ENCODE results near the gene ELMO1. TPM values are rescaled to one million over a fixed set of nuclear protein-coding genes. Genes with fewer than 3 reads are reported as not detected.

ELMO1 gene
- total and polyA plus RNA-seq, 2 experiments from 2014 or later, result 6.5 to 24.9 TPM

GRCh38 chr7:37359180-37359579 is 89.5 kb downstream of the ELMO1 start:
- no peak overlapping the region for H3K4me3 Mint-ChIP-seq

DNA sequence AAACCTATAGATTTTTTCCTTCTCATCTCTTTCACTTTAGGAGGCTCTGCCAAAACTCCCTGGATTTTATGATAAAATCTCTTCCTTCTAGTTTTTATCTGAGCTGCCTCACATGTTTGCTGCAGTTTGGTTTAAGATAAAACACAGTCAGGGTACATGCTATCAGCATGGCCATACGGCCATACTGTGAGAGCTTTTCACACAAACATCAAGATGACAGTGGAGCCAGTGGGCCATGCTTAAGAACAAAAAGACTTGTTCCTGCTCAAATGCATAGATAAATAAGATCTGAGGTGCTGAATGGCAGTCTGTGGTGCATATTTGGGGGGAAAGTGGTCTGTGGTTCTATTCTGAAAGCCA is 91.0 kb downstream of the ELMO1 start:
- Mint-ChIP-seq H3K4me3 (no peak overlapping the region), H3K4me1 (peaks cover 28% of the 10 kb centered on the region)
- no peak for TF ChIP-seq STAT1 (IDR thresholded peaks at IDR 0.05; ENCODE audit: unreplicated experiment)
- TF ChIP-seq POLR2AphosphoS5 (IDR thresholded peaks at IDR 0.05; ENCODE audit: low read depth), result no peak
- TF ChIP-seq, protein P1, sequence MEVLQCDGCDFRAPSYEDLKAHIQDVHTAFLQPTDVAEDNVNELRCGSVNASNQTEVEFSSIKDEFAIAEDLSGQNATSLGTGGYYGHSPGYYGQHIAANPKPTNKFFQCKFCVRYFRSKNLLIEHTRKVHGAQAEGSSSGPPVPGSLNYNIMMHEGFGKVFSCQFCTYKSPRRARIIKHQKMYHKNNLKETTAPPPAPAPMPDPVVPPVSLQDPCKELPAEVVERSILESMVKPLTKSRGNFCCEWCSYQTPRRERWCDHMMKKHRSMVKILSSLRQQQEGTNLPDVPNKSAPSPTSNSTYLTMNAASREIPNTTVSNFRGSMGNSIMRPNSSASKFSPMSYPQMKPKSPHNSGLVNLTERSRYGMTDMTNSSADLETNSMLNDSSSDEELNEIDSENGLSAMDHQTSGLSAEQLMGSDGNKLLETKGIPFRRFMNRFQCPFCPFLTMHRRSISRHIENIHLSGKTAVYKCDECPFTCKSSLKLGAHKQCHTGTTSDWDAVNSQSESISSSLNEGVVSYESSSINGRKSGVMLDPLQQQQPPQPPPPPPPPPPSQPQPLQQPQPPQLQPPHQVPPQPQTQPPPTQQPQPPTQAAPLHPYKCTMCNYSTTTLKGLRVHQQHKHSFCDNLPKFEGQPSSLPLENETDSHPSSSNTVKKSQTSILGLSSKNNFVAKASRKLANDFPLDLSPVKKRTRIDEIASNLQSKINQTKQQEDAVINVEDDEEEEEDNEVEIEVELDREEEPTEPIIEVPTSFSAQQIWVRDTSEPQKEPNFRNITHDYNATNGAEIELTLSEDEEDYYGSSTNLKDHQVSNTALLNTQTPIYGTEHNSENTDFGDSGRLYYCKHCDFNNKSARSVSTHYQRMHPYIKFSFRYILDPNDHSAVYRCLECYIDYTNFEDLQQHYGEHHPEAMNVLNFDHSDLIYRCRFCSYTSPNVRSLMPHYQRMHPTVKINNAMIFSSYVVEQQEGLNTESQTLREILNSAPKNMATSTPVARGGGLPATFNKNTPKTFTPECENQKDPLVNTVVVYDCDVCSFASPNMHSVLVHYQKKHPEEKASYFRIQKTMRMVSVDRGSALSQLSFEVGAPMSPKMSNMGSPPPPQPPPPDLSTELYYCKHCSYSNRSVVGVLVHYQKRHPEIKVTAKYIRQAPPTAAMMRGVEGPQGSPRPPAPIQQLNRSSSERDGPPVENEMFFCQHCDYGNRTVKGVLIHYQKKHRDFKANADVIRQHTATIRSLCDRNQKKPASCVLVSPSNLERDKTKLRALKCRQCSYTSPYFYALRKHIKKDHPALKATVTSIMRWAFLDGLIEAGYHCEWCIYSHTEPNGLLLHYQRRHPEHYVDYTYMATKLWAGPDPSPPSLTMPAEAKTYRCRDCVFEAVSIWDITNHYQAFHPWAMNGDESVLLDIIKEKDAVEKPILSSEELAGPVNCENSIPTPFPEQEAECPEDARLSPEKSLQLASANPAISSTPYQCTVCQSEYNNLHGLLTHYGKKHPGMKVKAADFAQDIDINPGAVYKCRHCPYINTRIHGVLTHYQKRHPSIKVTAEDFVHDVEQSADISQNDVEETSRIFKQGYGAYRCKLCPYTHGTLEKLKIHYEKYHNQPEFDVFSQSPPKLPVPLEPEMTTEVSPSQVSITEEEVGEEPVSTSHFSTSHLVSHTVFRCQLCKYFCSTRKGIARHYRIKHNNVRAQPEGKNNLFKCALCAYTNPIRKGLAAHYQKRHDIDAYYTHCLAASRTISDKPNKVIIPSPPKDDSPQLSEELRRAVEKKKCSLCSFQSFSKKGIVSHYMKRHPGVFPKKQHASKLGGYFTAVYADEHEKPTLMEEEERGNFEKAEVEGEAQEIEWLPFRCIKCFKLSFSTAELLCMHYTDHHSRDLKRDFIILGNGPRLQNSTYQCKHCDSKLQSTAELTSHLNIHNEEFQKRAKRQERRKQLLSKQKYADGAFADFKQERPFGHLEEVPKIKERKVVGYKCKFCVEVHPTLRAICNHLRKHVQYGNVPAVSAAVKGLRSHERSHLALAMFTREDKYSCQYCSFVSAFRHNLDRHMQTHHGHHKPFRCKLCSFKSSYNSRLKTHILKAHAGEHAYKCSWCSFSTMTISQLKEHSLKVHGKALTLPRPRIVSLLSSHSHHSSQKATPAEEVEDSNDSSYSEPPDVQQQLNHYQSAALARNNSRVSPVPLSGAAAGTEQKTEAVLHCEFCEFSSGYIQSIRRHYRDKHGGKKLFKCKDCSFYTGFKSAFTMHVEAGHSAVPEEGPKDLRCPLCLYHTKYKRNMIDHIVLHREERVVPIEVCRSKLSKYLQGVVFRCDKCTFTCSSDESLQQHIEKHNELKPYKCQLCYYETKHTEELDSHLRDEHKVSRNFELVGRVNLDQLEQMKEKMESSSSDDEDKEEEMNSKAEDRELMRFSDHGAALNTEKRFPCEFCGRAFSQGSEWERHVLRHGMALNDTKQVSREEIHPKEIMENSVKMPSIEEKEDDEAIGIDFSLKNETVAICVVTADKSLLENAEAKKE (CRISPR knock-in tag; IDR thresholded peaks at IDR 0.05), result no peak
- TF ChIP-seq CREB1 (CRISPR knock-in tag; IDR thresholded peaks at IDR 0.05; ENCODE audit: low read depth), result no peak
- TF ChIP-seq ETS1 (IDR thresholded peaks at IDR 0.05), result no peak
- TF ChIP-seq ZNF331 (CRISPR knock-in tag; IDR thresholded peaks at IDR 0.05; ENCODE audit: low read depth), result no peak
- no peak for TF ChIP-seq ZNF114 (CRISPR knock-in tag; IDR thresholded peaks at IDR 0.05)

More at GRCh38 chr7:37359180-37359579, 89.5 kb downstream of the ELMO1 start:
- no peak overlapping the region for H3K4me3 ChIP-seq
- no peak overlapping the region for H3K27ac Mint-ChIP-seq
- H3K4me1 ChIP-seq (ENCODE audit: insufficient read depth), result peaks cover 13% of the 10 kb centered on the region
- H3K36me3 ChIP-seq (ENCODE audit: insufficient read depth), result no peaks in the 10 kb centered on the region
- TF ChIP-seq ZNF331 (CRISPR knock-in tag; IDR thresholded peaks at IDR 0.05; ENCODE audit: low read depth), result no peak
- no peak for TF ChIP-seq EZH2phosphoT487 (IDR thresholded peaks at IDR 0.05; ENCODE audit: unreplicated experiment)
- TF ChIP-seq NANOG (IDR thresholded peaks at IDR 0.05; ENCODE audit: borderline replicate concordance), result no peak
- TF ChIP-seq, protein P2, sequence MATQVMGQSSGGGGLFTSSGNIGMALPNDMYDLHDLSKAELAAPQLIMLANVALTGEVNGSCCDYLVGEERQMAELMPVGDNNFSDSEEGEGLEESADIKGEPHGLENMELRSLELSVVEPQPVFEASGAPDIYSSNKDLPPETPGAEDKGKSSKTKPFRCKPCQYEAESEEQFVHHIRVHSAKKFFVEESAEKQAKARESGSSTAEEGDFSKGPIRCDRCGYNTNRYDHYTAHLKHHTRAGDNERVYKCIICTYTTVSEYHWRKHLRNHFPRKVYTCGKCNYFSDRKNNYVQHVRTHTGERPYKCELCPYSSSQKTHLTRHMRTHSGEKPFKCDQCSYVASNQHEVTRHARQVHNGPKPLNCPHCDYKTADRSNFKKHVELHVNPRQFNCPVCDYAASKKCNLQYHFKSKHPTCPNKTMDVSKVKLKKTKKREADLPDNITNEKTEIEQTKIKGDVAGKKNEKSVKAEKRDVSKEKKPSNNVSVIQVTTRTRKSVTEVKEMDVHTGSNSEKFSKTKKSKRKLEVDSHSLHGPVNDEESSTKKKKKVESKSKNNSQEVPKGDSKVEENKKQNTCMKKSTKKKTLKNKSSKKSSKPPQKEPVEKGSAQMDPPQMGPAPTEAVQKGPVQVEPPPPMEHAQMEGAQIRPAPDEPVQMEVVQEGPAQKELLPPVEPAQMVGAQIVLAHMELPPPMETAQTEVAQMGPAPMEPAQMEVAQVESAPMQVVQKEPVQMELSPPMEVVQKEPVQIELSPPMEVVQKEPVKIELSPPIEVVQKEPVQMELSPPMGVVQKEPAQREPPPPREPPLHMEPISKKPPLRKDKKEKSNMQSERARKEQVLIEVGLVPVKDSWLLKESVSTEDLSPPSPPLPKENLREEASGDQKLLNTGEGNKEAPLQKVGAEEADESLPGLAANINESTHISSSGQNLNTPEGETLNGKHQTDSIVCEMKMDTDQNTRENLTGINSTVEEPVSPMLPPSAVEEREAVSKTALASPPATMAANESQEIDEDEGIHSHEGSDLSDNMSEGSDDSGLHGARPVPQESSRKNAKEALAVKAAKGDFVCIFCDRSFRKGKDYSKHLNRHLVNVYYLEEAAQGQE (IDR thresholded peaks at IDR 0.05; ENCODE audit: unreplicated experiment), result no peak
- no peak for TF ChIP-seq JUNB (IDR thresholded peaks at IDR 0.05; ENCODE audit: unreplicated experiment)
- no peak for TF ChIP-seq POLR2AphosphoS5 (IDR thresholded peaks at IDR 0.05; ENCODE audit: low read depth)
- no peak for TF ChIP-seq STAT1 (IDR thresholded peaks at IDR 0.05; ENCODE audit: unreplicated experiment)
- TF ChIP-seq EZH2 (IDR thresholded peaks at IDR 0.05; ENCODE audit: low read depth, unreplicated experiment), result no peak
- TF ChIP-seq ZNF114 (CRISPR knock-in tag; IDR thresholded peaks at IDR 0.05), result no peak
- no peaks in the 10 kb centered on the region for H3F3A ChIP-seq (replicated peaks; ENCODE audit: low read depth)
- ATAC-seq (no peak), DNase-seq (ENCODE audit: low spot score) (no peak)
- H3K9me3 Mint-ChIP-seq, result no peaks in the 10 kb centered on the region
- no peak overlapping the region for H3K27ac ChIP-seq (ENCODE audit: low read depth)
- H4K20me1 ChIP-seq (replicated peaks; ENCODE audit: insufficient read depth), result no peaks in the 10 kb centered on the region
- H3K79me2 ChIP-seq (replicated peaks; ENCODE audit: insufficient read depth), result no peaks in the 10 kb centered on the region
- no peak overlapping the region for H3K4me2 ChIP-seq
- 0 out of 2 replicates have a peak, but pooled peaks cover 8% of the 10 kb centered on the region for H3K9me2 ChIP-seq (ENCODE audit: insufficient read depth)
- H2AFZ ChIP-seq, result no peak overlapping the region
- no peaks in the 10 kb centered on the region for H3K36me3 Mint-ChIP-seq (ENCODE audit: low read depth)
- H3K27me3 Mint-ChIP-seq (ENCODE audit: insufficient read depth, low read depth, poor library complexity), result no peaks in the 10 kb centered on the region
- H3K27me3 ChIP-seq (ENCODE audit: insufficient read depth), result no peaks in the 10 kb centered on the region
- H3K4me1 Mint-ChIP-seq, result peaks cover 23% of the 10 kb centered on the region

More for the DNA sequence above, 91.0 kb downstream of the ELMO1 start:
- no peaks in the 10 kb centered on the region for H4K20me1 ChIP-seq (replicated peaks; ENCODE audit: insufficient read depth)
- Mint-ChIP-seq H3K27me3 (ENCODE audit: insufficient read depth, low read depth, poor library complexity) (peaks cover 3% of the 10 kb centered on the region), H3K27ac (no peak overlapping the region), H3K9me3 (no peaks in the 10 kb centered on the region), H3K36me3 (ENCODE audit: low read depth) (peaks cover 4% of the 10 kb centered on the region; the same call in 1 of the 3 replicates)
- DNase-seq (ENCODE audit: low spot score) (no peak), ATAC-seq (no peak)
- no peaks in the 10 kb centered on the region for H3F3A ChIP-seq (replicated peaks; ENCODE audit: low read depth)
- peaks cover 13% of the 10 kb centered on the region for H3K4me1 ChIP-seq (ENCODE audit: insufficient read depth)
- no peak overlapping the region for H3K27ac ChIP-seq (ENCODE audit: low read depth)
- H3K4me3 ChIP-seq, result no peak overlapping the region
- H3K9me2 ChIP-seq (ENCODE audit: insufficient read depth), result 0 out of 2 replicates have a peak, but pooled peaks cover 8% of the 10 kb centered on the region
- no peaks in the 10 kb centered on the region for H3K36me3 ChIP-seq (ENCODE audit: insufficient read depth)
- H3K79me2 ChIP-seq (replicated peaks; ENCODE audit: insufficient read depth), result no peaks in the 10 kb centered on the region
- H3K4me2 ChIP-seq, result no peak overlapping the region
- H3K27me3 ChIP-seq (ENCODE audit: insufficient read depth), result no peaks in the 10 kb centered on the region
- H2AFZ ChIP-seq, result no peak overlapping the region

Measured in GM23338 (cell line).